ENCODE measurements around the gene PCDH1. TPM values are rescaled to one million over a fixed set of nuclear protein-coding genes. Genes with fewer than 3 reads are reported as not detected.

Gene PCDH1
- total RNA-seq, 4 donors from 2014 or later = 51.3 to 131 (median 67.9) TPM

DNA sequence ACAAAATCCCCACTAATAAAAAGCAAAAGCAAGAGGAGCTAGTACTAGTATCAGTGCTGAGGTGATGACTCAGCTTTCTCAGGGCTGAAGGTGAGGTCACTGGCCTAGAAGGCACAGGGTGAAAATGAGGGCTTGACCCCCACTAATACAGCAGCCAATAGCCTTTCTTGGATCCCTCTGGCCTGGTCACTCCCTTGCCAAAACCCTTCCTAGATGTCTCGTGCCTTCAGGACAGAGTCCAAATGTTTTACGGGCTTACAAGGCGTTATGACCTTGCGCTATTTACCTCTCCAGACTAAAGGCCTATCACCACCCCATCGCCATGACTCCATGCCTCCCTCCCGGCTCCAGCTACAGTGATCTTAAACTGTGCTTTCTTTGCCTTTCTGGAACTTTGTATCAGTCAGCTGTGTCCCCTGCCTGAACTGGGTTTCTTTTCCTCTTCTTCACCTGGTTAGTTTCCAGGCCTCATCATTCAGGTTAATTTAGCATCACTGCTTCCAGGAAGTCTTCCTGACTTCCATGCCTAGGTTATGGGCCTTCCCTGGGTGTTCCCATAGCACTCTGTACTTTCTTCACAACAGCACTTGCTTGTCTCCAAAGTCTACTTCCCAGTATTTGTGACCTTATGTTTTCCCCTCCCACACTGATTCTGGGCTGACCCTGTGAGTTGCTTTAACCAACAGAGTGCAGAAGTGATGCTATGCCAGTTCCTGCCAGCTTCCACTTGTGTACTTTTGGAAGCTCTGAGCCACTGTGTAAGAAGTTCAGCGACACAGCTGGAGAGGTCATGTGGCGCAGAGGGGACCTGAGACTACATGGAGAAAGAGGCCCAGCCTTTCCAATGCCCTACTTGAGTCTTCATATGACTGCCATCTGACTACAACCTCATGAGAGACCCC is 41.3 kb upstream of the PCDH1 start:
- Histone ChIP-seq H3K9me3 (no peaks in the 10 kb centered on the region), H3K27me3 (peaks cover 0 to 4% (median 0%) of the 10 kb centered on the region in 4 donors), H3K4me3 (no peak overlapping the region), H3K27ac (no peak overlapping the region), H3K4me1 (peaks cover 5 to 19% (median 9%) of the 10 kb centered on the region in 3 donors), H3K36me3 (no peaks in the 10 kb centered on the region)
- intact Hi-C loops (cut with DNase I) = no loop called here
- WGBS, 2 donors = 85 to 95% methylated on average over 6 to 8 of the region's 8 CpGs
- no peak for DNase-seq
- TF ChIP-seq POLR2A (IDR thresholded peaks at IDR 0.05) = no peak
- TF ChIP-seq, protein P1, sequence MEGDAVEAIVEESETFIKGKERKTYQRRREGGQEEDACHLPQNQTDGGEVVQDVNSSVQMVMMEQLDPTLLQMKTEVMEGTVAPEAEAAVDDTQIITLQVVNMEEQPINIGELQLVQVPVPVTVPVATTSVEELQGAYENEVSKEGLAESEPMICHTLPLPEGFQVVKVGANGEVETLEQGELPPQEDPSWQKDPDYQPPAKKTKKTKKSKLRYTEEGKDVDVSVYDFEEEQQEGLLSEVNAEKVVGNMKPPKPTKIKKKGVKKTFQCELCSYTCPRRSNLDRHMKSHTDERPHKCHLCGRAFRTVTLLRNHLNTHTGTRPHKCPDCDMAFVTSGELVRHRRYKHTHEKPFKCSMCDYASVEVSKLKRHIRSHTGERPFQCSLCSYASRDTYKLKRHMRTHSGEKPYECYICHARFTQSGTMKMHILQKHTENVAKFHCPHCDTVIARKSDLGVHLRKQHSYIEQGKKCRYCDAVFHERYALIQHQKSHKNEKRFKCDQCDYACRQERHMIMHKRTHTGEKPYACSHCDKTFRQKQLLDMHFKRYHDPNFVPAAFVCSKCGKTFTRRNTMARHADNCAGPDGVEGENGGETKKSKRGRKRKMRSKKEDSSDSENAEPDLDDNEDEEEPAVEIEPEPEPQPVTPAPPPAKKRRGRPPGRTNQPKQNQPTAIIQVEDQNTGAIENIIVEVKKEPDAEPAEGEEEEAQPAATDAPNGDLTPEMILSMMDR (IDR thresholded peaks at IDR 0.05) = no peak

DNA sequence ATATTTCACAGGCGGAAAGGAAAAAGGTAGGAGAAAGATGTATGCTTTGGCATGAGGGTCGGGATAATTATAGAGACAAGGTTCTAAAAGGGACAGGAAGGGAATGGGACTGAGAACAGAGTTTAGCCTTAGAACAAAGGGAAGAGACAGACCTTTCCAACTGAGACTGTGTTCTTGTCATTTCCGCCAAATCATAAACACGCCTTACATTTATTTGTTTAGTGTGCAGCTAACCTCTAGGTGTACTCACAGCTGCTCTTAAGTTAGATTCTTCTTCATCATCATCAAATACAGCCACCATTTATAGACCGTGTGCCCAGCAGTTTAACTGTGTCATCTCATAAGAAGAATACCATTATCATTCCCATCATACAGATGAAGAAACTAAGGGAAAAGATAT is 39.5 kb upstream of the PCDH1 start:
- no peak for TF ChIP-seq POLR2A (IDR thresholded peaks at IDR 0.05)
- TF ChIP-seq, protein P1 (IDR thresholded peaks at IDR 0.05) = no peak
- H3K27ac ChIP-seq = no peak overlapping the region
- no peaks in the 10 kb centered on the region for H3K9me3 ChIP-seq
- H3K4me3 ChIP-seq = no peak overlapping the region
- intact Hi-C loops (cut with DNase I) = no loop called here
- WGBS, 2 donors = 76 to 78% methylated on average over 5 of the region's 5 CpGs
- H3K27me3 ChIP-seq = peaks cover 0 to 21% (median 0%) of the 10 kb centered on the region in 4 donors
- H3K36me3 ChIP-seq = no peaks in the 10 kb centered on the region
- DNase-seq = no peak
- H3K4me1 ChIP-seq = peaks cover under 1 to 18% (median 9%) of the 10 kb centered on the region in 3 donors

DNA sequence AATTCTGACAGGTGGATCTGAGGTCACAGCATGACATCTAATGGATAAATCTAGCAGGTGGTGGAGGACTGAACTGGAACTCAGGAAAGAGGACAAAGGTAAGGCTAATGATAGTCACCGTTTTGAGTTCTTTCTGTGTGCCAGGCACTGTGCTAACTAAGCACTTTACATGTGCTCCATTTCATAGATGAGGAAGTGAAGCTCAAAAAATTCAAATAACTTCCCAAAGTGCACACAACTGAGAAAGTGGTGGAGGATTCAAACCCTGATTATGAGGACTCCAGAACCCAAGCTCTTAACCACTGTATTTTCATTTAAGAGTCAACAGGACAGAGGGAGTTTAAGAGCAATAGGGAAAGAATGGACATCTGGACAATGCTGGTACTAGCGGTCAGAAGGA is 38.3 kb upstream of the PCDH1 start:
- no peak for DNase-seq
- Histone ChIP-seq H3K27ac (no peak overlapping the region), H3K4me3 (no peak overlapping the region), H3K9me3 (no peaks in the 10 kb centered on the region), H3K27me3 (peaks cover 0 to 29% (median 0%) of the 10 kb centered on the region in 4 donors), H3K4me1 (peaks cover 0 to 13% (median 9%) of the 10 kb centered on the region in 3 donors), H3K36me3 (no peaks in the 10 kb centered on the region)
- TF ChIP-seq, protein P1 (IDR thresholded peaks at IDR 0.05) = no peak
- no peak for TF ChIP-seq POLR2A (IDR thresholded peaks at IDR 0.05)
- intact Hi-C loops (cut with DNase I) = no loop called here
- WGBS, 2 donors = 45 to 83% methylated on average over 2 of the region's 2 CpGs

DNA sequence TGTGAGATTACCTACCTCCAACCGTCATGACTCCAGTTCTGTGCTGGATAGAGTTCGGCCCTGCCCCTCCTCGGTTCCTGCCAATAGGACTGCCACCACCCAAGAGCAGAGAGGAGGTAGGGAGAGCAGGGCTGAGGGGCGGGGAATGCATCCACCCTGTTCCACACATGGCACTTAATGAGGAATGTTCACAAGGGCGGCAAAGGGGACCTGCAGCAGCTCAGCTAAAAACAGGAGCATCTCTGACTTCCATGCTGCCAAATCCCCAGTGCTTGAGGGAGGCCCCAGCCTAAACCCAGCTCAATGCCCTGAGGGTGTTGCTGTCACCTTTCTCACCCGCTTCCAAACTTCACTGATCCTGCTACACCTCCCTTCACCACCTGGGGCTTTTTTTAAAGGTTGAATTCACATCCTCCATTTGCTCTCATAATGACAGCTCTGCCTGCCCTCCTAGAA is 37.7 kb upstream of the PCDH1 start:
- intact Hi-C loops (cut with DNase I) = no loop called here

More for the DNA sequence above, 37.7 kb upstream of the PCDH1 start:
- Histone ChIP-seq H3K4me1 (peaks cover 0 to 13% (median 9%) of the 10 kb centered on the region in 3 donors), H3K9me3 (no peaks in the 10 kb centered on the region), H3K27me3 (peaks cover 0 to 29% (median 0%) of the 10 kb centered on the region in 4 donors), H3K36me3 (no peaks in the 10 kb centered on the region), H3K27ac (no peak overlapping the region), H3K4me3 (no peak overlapping the region)
- 55 to 74% methylated on average over 5 to 6 of the region's 6 CpGs for WGBS, 2 donors
- TF ChIP-seq, protein P1 (IDR thresholded peaks at IDR 0.05) = no peak
- TF ChIP-seq POLR2A (IDR thresholded peaks at IDR 0.05) = no peak
- DNase-seq = no peak
